GM19023 (cell line): ENCODE results near the gene PLCH1.
"Not testable (repeated sequence)": the region's sequence is repeated elsewhere in the genome, so short reads cannot be mapped to it uniquely, and the experiment has no call there.

Experiments
- ATAC-seq: cut with Tn5 transposase; IDR thresholded peaks from one replicate; pipeline ENCODE4 v1.9.1; 2021; ENCODE audit warnings: mild to moderate bottlenecking, moderate library complexity; ENCODE audit not compliant: unreplicated experiment

Gene PLCH1

DNA sequence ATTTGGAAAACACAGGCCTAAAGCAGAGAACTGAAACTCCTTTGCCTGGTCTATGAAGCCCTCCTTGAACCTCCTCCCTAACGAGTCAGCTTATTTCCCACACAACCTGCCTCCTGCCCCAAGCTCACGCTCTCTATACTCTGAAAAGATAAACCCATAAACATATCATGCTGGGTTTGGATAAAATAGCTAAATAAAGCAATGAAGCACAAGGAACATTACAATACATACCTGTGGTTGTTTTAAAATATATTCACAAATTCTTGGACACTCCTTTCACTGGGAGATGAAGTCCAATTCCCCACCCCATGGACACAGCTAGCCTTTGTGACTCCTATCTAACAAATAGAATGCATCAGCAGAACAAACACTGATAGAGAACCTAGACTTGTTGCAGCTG, 98.2 kb downstream of the PLCH1 start:
- no peak for ATAC-seq

DNA sequence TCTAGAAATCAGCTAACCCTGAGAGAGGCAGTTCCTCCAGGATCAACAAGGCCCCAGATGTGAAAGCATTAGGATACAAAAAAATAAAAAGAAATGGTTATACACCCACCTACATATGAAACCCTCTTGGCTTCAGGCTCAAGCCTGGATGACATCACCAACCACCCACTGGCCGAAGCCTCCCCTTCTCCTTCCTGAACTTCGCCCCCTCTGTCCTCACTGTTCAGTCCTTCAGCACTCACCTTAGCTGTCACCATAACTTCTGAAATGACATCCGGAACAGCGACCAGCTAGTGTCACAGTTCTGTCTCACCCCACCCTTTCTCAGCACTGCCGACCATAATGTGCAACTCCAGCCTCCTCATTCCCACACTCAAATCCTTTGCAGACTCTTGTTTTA, 98.7 kb downstream of the PLCH1 start:
- no peak for ATAC-seq

DNA sequence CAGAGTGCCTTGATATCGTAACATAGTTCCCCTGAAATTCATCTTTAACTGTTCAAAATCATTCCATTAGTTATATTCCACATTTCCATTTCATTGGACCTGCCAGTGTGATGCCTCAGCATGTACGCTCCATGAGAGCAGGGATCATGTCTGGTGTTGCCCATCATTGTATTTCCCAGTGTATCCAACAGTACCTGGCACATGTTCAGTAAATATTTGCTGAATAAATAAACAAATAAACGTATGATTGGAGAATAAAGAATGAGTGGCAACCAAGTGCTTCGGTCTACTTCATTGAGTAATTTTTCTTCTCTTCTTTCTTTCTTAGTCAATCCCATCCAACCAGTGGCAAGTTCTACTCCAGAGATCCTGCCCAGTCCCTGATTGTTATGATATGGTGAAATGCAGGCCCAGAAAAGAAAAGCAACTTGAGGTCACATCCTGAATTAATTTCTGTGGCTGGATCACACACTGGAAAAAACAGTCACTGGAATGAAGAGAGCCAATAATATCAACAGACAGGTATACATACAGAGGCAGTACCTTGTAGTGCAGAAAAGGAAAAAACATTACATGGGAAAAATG, 101.2 kb downstream of the PLCH1 start:
- ATAC-seq = no peak

DNA sequence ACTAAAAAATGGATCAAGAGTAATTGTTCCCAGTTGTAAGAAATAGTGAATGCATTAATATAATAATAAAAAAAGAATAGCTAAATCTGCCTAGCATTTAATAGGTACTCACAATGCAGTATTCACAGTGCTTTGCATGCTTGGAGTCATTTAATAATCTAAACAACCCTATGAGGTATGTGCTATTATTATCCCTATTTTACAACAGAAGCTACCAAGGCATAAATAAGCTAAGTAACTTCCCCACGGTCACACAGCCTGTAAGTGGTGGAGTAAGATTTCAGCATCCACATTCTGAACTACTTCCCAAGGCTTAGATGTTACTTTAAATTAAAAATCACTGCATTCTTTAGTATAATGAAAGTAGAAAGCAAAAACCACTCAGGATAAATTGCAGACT, 102.9 kb downstream of the PLCH1 start:
- ATAC-seq = no peak

DNA sequence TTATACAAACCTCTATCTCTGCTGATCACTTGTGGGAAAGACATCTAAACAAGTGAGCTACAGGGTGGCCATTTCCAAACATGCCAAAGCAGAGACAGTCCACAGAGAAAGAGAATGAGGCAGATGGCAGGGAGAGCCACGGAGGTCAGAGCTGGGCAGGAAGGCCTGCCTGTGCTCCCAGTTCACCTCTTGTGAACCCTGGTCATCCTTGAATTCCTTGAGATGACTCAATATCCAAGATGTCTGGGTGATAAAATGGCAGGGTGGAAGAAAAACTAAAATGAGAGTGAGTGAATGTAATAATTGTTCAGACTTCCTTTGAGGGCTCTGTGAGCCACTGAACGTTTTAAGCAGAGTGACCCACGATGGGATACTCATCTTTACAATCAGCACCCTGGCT, 104.8 kb downstream of the PLCH1 start:
- ATAC-seq = no peak

DNA sequence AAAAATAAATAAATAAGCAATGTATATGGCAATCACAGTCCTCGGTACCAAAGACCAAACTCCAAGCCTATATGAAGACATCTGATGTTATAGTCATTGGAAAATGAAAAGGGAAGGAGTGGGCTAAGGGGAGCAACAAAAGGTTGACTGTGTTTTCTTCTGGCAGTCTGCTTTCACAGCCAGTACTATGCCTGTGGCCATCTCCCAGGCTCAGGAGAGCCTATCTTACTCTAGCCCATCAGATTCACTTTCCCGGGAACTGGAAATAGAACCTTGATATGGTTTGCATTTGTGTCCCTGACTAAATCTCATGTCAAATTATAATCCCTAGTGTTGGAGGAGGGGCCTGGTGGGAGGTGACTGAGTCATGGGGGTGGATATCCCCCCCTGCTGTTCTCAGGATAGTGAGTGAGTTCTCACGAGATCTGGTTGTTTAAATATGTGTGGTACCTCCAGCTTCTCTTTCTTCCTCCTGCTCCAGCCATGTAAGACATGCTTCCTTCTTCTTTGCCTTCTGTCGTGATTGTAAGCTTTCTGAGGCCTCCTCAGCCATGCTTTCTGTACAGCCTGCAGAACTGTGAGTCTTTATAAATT, 105.3 kb downstream of the PLCH1 start:
- no peak for ATAC-seq

DNA sequence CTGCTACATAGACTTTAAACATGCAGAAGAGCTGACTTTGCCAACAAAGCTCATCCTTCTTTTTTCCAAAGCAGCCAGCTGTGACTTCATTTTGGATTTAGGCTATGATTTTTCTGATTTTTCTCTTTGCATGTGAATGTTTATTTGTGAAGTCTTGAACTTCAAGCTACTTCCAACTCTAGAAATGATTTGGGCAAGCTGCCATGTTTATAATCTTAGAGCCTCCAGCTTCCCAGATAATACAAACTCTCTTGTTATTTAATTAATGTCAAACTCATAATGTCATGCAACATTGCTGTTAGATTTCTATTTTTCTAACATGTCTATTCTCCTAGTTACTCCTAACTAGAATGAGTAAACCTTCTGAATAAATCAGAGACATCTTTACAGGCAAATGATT, 106.4 kb downstream of the PLCH1 start:
- ATAC-seq = not testable (repeated sequence)

DNA sequence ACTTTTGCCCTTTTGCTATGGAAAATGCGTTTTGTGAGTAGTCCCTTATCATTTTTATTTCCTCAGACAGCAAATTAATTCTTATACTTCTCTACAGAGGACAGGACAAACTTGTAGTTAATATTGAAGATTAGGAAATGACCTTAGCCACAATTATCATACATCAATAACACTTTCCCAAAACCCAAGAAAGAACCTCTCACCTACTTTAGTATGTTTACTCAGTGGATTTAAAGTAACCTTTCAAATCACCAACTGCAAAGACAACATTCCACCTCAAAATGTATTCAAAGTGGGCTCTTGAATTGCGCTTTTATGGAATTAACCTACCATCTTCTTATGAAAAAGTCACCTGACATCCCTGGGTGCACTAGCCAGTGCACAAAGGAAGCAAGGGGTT, 107.3 kb downstream of the PLCH1 start:
- no peak for ATAC-seq

DNA sequence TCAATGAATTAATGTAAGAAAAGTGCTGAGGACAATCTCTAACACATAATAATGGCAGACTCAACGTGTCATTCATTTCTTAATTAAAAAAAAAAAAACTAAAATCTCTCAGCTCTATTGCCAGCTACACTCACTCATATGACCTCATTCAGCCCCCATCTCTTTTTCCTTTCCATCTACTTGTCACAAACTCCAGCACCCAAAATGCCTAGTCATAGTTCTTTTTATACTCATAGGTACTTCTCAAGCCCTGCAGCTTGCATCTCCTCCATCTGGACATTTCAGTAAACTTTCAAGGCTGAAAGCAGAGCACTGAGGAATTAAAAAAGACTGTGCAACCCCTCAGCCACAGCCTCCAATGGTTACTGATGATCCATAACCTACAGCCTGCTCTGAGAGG, 109.8 kb downstream of the PLCH1 start:
- ATAC-seq = no peak

DNA sequence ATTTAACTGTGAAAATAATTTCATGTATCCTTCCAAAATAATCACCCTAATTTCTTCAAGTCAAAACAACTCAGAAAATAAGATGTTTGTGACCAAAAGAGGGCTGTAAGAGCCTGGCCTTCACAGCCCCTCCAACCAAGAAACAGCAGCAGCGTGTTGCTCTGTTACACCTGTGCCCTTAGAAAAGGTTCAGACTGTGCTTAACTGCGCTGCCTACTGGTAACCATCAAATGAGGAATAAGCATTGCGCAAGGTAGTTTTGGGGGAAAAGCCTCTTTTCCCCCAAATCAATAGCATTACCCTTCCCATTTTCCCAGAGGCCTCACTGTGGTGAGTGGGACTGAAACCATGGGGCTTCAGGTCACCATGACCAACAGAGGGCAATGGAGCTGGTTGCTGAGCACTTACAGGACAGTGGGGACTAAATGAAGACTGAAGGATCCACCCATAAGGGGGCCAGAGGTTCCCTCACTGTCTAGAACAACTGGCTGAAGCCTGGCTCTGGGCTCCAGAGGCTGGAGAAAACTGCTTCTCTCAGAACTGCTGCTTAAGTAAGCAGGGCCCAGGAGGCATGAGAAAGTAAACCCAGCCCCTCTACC, 110.7 kb downstream of the PLCH1 start:
- ATAC-seq = no peak

DNA sequence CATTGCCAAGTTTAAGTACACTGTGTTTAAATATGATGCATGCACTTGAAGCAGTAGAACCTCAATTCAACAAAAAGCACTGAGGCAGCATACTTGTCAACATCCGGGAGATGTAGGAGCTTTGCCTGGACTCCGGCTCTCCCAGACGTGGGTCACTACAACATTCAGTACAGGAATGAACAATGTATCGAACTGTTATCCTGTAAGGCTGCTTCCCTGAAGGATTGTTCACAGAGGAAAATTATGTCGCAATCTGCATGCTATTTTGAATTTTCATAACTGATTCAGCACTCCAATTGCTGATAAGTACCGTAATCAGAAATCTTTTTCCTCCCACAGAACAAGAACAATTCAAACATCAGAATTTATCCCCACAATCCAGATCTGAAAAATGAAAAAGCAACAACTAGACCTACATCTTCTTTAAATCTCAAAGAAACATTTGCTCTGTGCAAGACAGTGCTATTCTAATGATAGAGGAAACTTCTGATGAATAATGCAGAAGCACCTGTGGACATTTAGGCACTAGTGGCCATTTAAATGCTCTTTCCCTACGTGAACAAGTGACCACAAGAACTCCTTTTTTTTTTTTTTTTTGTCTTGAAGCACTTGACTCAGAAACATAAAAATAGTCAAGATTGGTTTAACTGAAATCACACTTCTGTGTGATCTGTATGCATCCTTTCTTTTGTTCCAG, 113.4 kb downstream of the PLCH1 start:
- no peak for ATAC-seq

DNA sequence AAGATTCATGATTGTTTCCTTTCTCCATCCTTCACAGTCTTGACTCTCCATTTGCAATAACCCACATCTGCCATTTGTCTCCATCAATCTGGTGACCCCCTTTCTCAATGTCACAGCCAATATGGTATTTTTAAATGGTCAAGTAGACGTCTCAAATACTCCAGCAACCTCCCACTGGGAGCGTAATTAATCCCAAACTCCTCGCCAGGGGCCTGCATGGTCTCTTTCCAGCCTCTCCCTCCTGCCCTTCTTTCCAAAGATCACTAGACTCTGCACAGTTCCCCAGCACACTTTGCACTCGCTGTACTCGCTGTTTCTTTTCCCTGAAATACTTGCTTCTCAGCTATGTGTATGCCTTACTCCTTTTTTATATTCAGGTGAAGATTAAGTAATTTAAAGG, 115.3 kb downstream of the PLCH1 start:
- ATAC-seq = no peak

DNA sequence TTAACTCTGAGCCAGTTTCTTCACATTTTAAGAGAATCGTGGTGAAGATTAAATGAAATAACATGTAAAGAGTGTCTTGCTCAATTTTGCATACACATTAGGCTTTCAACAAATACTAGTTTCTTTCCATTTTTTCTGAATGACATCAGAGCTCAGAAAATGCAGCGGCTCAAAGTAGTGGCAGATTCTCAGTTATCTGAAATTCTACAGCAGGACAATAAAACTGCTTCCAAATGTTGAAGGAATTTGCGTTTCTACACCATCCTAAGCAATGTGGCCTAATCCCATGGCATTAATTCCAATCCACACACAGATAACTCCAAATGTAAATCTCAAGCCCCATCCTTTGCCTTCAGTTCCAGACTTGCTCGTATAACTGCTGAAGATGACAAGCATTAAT, 115.8 kb downstream of the PLCH1 start:
- no peak for ATAC-seq

DNA sequence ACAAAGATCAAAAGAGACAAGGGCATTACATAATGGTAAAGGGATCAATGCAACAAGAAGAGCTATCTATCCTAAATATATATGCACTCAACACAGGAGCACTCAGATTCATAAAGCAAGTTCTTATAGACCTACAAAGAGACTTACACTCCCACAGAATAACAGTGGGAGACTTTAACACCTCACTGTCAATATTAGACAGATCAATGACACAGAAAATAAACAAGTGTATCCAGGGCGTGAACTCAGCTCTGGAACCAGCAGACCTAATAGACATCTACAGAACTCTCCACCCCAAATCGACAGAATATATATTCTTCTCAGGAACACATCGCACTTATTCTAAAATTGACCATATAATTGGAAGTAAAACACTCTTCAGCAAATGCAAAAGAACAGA, 122.2 kb downstream of the PLCH1 start:
- ATAC-seq = not testable (repeated sequence)

DNA sequence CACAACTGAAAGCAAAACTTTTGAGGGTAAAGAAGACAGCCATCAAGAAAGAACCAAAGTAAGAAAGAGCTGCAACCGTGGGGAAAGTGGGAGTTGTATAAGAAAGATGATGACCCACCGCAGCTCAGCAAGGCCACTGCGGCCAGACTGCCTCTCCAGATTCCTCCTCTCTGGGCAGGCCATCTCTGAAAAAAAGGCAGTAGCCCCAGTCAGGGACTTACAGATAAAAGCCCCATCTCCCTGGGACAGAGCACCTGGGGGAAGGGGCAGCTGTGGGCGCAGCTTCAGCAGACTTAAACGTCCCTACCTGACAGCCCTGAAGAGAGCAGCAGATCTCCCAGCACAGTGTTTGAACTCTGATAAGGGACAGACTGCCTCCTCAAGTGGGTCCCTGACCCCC, 124.3 kb downstream of the PLCH1 start:
- ATAC-seq = not testable (repeated sequence)

DNA sequence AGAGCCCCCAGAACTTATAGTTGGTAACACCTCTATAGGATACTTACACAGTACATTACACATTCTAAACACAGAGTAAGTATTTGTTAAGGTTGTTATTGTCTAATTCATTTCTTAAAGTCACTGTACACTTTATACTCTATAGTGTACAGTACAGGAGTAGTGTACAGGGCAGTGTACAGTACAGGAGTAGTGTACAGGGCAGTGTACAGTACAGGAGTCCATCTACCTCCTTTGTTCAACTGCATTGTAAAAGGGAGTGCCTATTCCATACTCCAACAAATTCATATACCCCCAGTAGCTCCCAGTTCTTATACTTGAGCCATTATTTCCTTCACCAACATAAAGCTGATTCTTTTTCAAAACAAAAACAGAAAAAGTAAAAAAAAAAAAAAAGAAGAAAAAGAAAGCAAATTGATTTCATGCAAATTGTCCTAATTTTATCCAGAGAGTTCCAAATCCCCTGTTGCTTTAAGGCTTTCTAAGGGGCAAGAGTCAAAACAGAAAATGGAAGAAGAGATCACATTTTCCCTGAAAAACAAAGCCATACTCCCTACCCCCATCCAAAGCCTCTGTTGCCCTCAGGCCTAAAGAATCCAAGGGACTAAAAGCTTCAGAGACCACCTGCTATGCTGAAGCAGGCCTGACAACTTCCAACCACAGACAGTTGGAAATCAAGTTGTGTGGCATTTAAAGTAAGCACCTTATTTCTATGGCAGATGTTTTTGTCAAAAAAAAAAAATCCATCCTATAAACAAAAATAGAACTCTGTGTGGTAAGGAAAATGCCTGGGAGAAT, 125.6 kb downstream of the PLCH1 start:
- ATAC-seq = no peak

DNA sequence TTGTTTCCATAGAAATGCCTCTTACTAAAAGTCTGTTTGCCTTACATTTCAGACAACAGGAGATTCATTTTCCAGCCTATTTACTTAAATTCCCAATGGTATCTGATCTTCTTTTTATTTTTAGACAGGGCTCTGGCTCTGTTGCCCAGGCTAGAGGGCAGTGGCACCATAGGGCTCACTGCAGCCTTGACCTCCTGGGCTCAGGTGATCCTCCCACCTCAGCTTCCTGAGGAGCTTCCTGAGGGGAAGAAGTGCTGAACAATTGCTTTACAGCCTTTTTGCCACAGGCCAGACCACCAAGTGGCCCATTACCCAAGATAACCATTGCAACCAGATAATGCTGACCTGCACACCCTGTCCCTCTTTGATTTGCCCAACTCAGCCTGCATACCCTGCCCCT, 126.3 kb downstream of the PLCH1 start:
- ATAC-seq = no peak

DNA sequence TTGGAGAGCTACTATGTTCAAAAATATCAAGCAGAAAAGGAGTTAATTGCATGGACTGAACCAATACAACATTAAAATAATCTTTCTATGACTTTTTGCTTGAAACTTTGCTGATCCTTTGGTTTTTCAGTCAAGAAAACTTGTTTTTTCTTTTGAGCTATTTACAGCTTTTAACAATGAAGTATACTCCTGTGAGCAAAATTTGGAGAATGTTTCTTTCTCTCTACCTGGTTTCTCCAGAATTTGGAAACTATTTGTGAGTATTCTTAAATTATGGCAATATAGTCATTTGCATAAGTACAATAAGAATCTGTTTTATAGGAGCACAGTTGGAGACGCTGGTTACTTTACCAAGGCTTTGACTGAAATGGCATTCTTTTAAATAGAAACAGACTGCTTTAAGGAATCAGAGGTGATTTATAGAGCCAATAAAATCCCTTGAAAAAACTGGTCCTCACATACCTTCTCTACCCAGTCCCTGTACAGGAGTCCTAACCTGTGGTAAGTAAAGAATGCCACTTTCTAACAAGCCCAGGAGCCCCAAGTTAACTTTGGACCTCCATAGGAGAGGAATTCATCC, 127.4 kb downstream of the PLCH1 start:
- no peak for ATAC-seq

DNA sequence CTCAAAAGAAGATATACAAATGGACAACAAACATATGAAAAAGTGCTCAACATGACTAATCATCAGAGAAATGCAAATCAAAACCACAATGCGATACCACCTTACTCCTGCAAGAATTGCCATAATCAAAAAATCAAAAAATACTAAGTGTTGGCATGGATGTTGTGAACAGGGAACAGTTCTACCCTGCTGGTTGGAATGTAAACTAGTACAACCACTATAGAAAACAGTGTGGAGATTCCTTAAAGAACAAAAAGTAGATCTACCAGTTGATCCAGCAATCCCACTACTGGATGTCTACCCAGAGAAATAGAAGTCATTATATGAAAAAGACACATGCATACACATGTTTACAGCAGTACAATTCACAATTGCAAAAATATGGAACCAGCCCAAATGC, 129.7 kb downstream of the PLCH1 start:
- ATAC-seq = not testable (repeated sequence)

DNA sequence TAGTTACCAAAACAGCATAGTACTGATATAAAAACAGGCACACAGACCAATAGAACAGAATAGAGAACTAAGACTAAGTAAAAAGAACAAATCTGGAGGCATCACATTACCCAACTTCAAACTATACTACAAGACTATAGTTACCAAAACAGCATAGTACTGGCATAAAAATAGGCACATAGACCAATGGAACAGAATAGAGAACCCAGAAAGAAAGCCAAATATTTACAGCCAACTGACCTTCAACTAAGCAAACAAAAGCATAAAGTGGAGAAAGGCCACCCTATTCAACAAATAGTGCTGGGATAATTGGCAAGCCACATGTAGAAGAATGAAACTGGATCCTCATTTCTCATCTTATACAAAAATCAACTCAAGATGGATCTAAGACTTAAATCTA, 130.5 kb downstream of the PLCH1 start:
- ATAC-seq = not testable (repeated sequence)

DNA sequence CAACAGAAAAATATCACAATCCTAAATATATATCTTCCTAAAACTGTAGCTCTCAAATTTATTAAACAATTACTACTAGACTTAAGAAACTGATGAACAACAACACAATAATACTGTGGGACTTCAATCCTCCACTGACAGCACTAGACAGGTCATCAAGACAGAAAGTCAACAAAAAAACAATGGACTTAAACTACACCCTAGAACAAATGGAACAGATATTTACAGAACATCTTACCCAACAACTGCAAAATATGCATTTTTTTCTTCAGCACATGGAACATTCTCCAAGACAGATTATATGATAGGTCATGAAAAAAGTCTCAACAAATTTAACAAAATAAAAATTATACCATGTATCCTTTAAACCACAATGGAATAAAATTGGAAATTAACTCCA, 133.4 kb downstream of the PLCH1 start:
- no peak for ATAC-seq
